GM10266 (cell line): Measurements from ENCODE around the gene UST.

ENCODE experiments used
- DNase-seq: peaks from one replicate; pipeline ENCODE4 v3.0.0; 2012; ENCODE audit errors: extremely low spot score
- CTCF ChIP-seq: IDR thresholded peaks from 2 replicates; pipeline ENCODE4 v1.5.1; 2012; ENCODE audit warnings: mild to moderate bottlenecking, low read depth; ENCODE audit not compliant: control insufficient read depth, insufficient read depth; ENCODE audit errors: missing control alignments

The UST gene

GRCh38 chr6:149108749-149109100 is 361.9 kb downstream of the UST start:
- TF ChIP-seq CTCF, result no peak

GRCh38 chr6:149109397-149110070 is 362.7 kb downstream of the UST start:
- TF ChIP-seq CTCF, result no peak
- peak; percentile 19 for DNase-seq

More at GRCh38 chr6:149108749-149109100, 361.9 kb downstream of the UST start:
- DNase-seq, result no peak

GRCh38 chr6:149111556-149112115 is 364.8 kb downstream of the UST start:
- no peak for DNase-seq
- no peak for TF ChIP-seq CTCF

- TF ChIP-seq CTCF, result no peak
- peak; percentile 27 for DNase-seq
Measured at GRCh38 chr6:149112976-149113375, 366.1 kb downstream of the UST start.

- no peak for TF ChIP-seq CTCF
- DNase-seq, result no peak
Measured at GRCh38 chr6:149114167-149114566, 367.3 kb downstream of the UST start.

GRCh38 chr6:149118737-149119653 is 372.2 kb downstream of the UST start:
- TF ChIP-seq CTCF, result no peak
- no peak for DNase-seq
